Measurements from ENCODE around the gene CXXC5. TPM values are rescaled to one million over a fixed set of nuclear protein-coding genes. Genes with fewer than 3 reads are reported as not detected.
A peak's percentile ranks its signal among the peaks of the same experiment; 100 is the strongest.

The CXXC5 gene
- total RNA-seq, 1 experiment from 2014 or later: 85.0 TPM

DNA sequence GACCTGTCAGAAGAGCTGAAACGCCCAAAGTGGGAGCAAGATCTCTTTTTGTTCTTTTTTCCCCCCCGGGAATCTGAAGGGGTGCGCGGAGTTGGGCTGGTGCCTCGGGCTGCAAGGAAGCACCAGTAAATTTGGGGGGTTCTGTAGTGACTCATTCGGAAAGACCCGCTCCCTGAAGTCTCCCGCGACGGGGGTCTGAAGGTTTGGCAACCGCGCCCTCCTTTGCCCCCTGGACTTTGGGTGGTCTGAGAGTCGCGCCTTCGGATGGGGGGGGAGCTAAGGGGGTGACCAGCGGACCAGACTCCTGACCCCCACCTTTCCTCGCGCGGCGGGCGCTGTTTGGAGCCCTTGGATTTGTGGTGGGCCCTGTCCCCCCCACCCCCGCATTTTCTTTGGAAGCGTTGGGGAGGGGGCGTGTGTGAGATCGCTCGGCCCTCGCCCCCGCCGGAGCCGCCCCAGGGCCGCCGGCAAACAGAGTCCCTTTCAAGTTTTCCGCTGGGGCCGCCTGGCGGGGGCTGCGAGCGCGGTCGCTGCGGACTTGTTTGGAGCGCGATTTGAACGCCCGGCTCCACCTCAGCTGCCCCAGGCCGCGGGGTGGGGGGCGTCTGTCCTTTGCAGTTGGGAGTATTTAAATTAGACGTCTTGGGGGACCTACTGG is 2.0 kb downstream of the CXXC5 start:
- POLR2A ChIA-PET: interaction anchor here (1.9 kb wide), 1 partner anchor 10 kb away, joined by 6 read pairs; no protein-coding TSS in a partner anchor
- intact Hi-C loops (cut with micrococcal nuclease; ENCODE audit: unreplicated experiment) (loop anchor here (5.0 kb wide), 1 partner anchor 42 kb away; no protein-coding TSS in a partner anchor), in situ Hi-C loops (cut with HindIII; ENCODE audit: low pct_unique_long_range_greater_than_20kb, low sequenced_read_pairs) (no loop called here)
- no peak for DNase-seq (ENCODE audit: low read depth, low spot score)
- ATAC-seq: no peak
- Histone ChIP-seq H3K9me3 (ENCODE audit: control insufficient read depth, insufficient read depth, low read depth, low read length) (no peaks in the 10 kb centered on the region), H3K36me3 (ENCODE audit: control insufficient read depth, insufficient read depth, low read length) (no peaks in the 10 kb centered on the region; the same call in 1 of the 2 replicates), H3K27ac (ENCODE audit: low read length) (peak overlapping the region; percentile 82), H3K4me3 (ENCODE audit: low read depth in 2 of 2, low read length in 2 of 2) (peak overlapping the region; percentile 78 to 81), H3K4me1 (ENCODE audit: control insufficient read depth, insufficient read depth, low read length) (peaks cover 43% of the 10 kb centered on the region), H3K27me3 (ENCODE audit: control insufficient read depth, insufficient read depth, low read length) (no peaks in the 10 kb centered on the region)
- TF ChIP-seq TCF7L2 (IDR thresholded peaks at IDR 0.05; ENCODE audit: low read depth, low read length): peak; percentile 94
- TF ChIP-seq, protein P1, sequence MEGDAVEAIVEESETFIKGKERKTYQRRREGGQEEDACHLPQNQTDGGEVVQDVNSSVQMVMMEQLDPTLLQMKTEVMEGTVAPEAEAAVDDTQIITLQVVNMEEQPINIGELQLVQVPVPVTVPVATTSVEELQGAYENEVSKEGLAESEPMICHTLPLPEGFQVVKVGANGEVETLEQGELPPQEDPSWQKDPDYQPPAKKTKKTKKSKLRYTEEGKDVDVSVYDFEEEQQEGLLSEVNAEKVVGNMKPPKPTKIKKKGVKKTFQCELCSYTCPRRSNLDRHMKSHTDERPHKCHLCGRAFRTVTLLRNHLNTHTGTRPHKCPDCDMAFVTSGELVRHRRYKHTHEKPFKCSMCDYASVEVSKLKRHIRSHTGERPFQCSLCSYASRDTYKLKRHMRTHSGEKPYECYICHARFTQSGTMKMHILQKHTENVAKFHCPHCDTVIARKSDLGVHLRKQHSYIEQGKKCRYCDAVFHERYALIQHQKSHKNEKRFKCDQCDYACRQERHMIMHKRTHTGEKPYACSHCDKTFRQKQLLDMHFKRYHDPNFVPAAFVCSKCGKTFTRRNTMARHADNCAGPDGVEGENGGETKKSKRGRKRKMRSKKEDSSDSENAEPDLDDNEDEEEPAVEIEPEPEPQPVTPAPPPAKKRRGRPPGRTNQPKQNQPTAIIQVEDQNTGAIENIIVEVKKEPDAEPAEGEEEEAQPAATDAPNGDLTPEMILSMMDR (IDR thresholded peaks at IDR 0.05): no peak; the same call in 1 of the 2 replicates
- TF ChIP-seq SIN3A (IDR thresholded peaks at IDR 0.05; ENCODE audit: borderline replicate concordance, insufficient read depth, low read depth, low read length): no peak
- no peak for TF ChIP-seq POLR2AphosphoS5 (IDR thresholded peaks at IDR 0.05; ENCODE audit: low read depth, low read length)
- TF ChIP-seq, protein P2, sequence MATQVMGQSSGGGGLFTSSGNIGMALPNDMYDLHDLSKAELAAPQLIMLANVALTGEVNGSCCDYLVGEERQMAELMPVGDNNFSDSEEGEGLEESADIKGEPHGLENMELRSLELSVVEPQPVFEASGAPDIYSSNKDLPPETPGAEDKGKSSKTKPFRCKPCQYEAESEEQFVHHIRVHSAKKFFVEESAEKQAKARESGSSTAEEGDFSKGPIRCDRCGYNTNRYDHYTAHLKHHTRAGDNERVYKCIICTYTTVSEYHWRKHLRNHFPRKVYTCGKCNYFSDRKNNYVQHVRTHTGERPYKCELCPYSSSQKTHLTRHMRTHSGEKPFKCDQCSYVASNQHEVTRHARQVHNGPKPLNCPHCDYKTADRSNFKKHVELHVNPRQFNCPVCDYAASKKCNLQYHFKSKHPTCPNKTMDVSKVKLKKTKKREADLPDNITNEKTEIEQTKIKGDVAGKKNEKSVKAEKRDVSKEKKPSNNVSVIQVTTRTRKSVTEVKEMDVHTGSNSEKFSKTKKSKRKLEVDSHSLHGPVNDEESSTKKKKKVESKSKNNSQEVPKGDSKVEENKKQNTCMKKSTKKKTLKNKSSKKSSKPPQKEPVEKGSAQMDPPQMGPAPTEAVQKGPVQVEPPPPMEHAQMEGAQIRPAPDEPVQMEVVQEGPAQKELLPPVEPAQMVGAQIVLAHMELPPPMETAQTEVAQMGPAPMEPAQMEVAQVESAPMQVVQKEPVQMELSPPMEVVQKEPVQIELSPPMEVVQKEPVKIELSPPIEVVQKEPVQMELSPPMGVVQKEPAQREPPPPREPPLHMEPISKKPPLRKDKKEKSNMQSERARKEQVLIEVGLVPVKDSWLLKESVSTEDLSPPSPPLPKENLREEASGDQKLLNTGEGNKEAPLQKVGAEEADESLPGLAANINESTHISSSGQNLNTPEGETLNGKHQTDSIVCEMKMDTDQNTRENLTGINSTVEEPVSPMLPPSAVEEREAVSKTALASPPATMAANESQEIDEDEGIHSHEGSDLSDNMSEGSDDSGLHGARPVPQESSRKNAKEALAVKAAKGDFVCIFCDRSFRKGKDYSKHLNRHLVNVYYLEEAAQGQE (IDR thresholded peaks at IDR 0.05; ENCODE audit: insufficient read depth in 1 of 2, low read depth in 2 of 2, low read length in 1 of 2): no peak
- CTCF ChIA-PET: interaction anchor here (0.5 kb wide), 1 partner anchor 39 kb away, joined by 4 read pairs; no protein-coding TSS in a partner anchor
- BruUV-seq (replicated peaks): no TSS peak

DNA sequence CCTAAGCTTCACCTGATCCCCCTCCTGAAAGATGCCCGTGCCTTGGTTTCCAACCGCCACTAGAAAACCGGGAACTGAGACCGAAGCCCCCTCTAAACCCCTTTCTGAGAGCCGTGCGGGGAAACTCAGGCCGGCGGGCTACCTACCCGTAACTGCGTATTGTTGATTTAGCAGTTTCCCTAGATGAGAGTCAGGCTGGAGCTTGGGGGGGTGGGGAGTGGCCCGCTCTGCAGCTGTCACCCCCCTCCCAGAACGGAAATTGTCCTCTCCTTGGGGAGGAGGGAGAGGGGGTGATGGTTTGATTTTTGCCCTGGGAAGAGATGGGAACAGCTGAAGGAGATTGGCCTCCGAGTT is 2.5 kb downstream of the CXXC5 start:
- no peaks in the 10 kb centered on the region for H3K27me3 ChIP-seq (ENCODE audit: control insufficient read depth, insufficient read depth, low read length)
- no peak for ATAC-seq
- peak overlapping the region; percentile 82 for H3K27ac ChIP-seq (ENCODE audit: low read length)
- no peak for DNase-seq (ENCODE audit: low read depth, low spot score)
- H3K36me3 ChIP-seq (ENCODE audit: control insufficient read depth, insufficient read depth, low read length): no peaks in the 10 kb centered on the region; the same call in 1 of the 2 replicates
- intact Hi-C loops (cut with micrococcal nuclease; ENCODE audit: unreplicated experiment): loop anchor here (5.0 kb wide), 1 partner anchor 42 kb away; no protein-coding TSS in a partner anchor
- in situ Hi-C loops (cut with HindIII; ENCODE audit: low pct_unique_long_range_greater_than_20kb, low sequenced_read_pairs): no loop called here
- H3K4me3 ChIP-seq (ENCODE audit: low read depth in 2 of 2, low read length in 2 of 2): peak overlapping the region; percentile 78 to 81
- CTCF ChIA-PET: interaction anchor here (0.5 to 0.6 kb wide), 2 partner anchors 19 to 38 kb away, joined by 3 to 4 read pairs; no protein-coding TSS in a partner anchor
- no TSS peak for BruUV-seq (replicated peaks)
- H3K4me1 ChIP-seq (ENCODE audit: control insufficient read depth, insufficient read depth, low read length): peaks cover 44% of the 10 kb centered on the region
- H3K9me3 ChIP-seq (ENCODE audit: control insufficient read depth, insufficient read depth, low read depth, low read length): no peaks in the 10 kb centered on the region
- POLR2A ChIA-PET: interaction anchor here (1.9 kb wide), 1 partner anchor 9 kb away, joined by 6 read pairs; no protein-coding TSS in a partner anchor
- TF ChIP-seq, protein P2 (IDR thresholded peaks at IDR 0.05; ENCODE audit: insufficient read depth in 1 of 2, low read depth in 2 of 2, low read length in 1 of 2): no peak
- TF ChIP-seq, protein P1 (IDR thresholded peaks at IDR 0.05): no peak; the same call in 1 of the 2 replicates
- no peak for TF ChIP-seq SIN3A (IDR thresholded peaks at IDR 0.05; ENCODE audit: borderline replicate concordance, insufficient read depth, low read depth, low read length)
- TF ChIP-seq POLR2AphosphoS5 (IDR thresholded peaks at IDR 0.05; ENCODE audit: low read depth, low read length): 0 out of 2 replicates have a peak, but pooled peaks have one; percentile 23
- 0 out of 2 replicates have a peak, but pooled peaks have one; percentile 65 for TF ChIP-seq TCF7L2 (IDR thresholded peaks at IDR 0.05; ENCODE audit: low read depth, low read length)

Measured in Panc1 (cell line).